MCF 10A (cell line): ENCODE results near the gene BARX1. TPM values are rescaled to one million over a fixed set of nuclear protein-coding genes. Genes with fewer than 3 reads are reported as not detected.

Source experiments
- BruUV-seq: library from RNA; stranded (reverse); fragments of 400-500 nt; replicated peaks from 2 replicates; lab custom pipeline; 2021; lab: Mats Ljungman, UMichigan
- CTCF ChIA-PET: fragments of 300-600 bp; sonication (Branson Sonifier 250); formaldehyde crosslinking; extraction: SDS; loops from one replicate; lab custom pipeline; 2021; ENCODE audit warnings: antibody characterized with exemption, inconsistent platforms; lab: Yijun Ruan, JAX
- POLR2A ChIA-PET: fragments of 300-600, 350-650 bp; sonication (Branson Sonifier 250); formaldehyde crosslinking; extraction: SDS; loops from one replicate; lab custom pipeline; 2020; ENCODE audit warnings: antibody characterized with exemption, inconsistent platforms; lab: Yijun Ruan, JAX
- DNase-seq: peaks from one replicate; pipeline ENCODE4 v3.0.0-alpha.2; 2018; ENCODE audit not compliant: unreplicated experiment
- H3K27ac Mint-ChIP-seq: one replicate; pipeline ENCODE4 v1.8.0; 2022; ENCODE audit warnings: mild to moderate bottlenecking, low read depth, mixed read lengths; ENCODE audit not compliant: unreplicated experiment
- H3K27me3 Mint-ChIP-seq: one replicate; pipeline ENCODE4 v1.8.0; 2022; ENCODE audit warnings: mixed read lengths; ENCODE audit not compliant: insufficient read depth, unreplicated experiment
- H3K36me3 Mint-ChIP-seq: one replicate; pipeline ENCODE4 v1.8.0; 2022; ENCODE audit warnings: mild to moderate bottlenecking, moderate library complexity, mixed read lengths; ENCODE audit not compliant: insufficient read depth, unreplicated experiment
- H3K4me1 Mint-ChIP-seq: one replicate; pipeline ENCODE4 v1.8.0; 2022; ENCODE audit warnings: mixed read lengths; ENCODE audit not compliant: insufficient read depth, unreplicated experiment
- H3K4me3 Mint-ChIP-seq: one replicate; pipeline ENCODE4 v1.8.0; 2022; ENCODE audit warnings: mild to moderate bottlenecking, moderate library complexity, mixed read lengths; ENCODE audit not compliant: unreplicated experiment
- H3K9me3 Mint-ChIP-seq: one replicate; pipeline ENCODE4 v1.8.0; 2022; ENCODE audit warnings: mixed read lengths; ENCODE audit not compliant: unreplicated experiment
- CTCF ChIP-seq: fragments of 200-600 bp; IDR thresholded peaks from one replicate; pipeline ENCODE4 v1.8.0; 2022; ENCODE audit warnings: antibody characterized with exemption, mild to moderate bottlenecking; ENCODE audit not compliant: unreplicated experiment
- intact Hi-C: fragments of 100-400 bp; cut with micrococcal nuclease; formaldehyde crosslinking; loops from 2 replicates; pipeline ENCODE4 v1.14.1; 2022
- total RNA-seq: library from RNA; stranded (reverse); gene quantifications from 2 replicates; pipeline ENCODE4 v1.2.3, GENCODE V29; 2022

The BARX1 gene
- total RNA-seq, 1 experiment from 2014 or later: 0.23 TPM

GRCh38 chr9:93916358-93916757, 38.8 kb downstream of the BARX1 start:
- H3K27me3 Mint-ChIP-seq: peaks cover 12% of the 10 kb centered on the region
- H3K36me3 Mint-ChIP-seq: no peaks in the 10 kb centered on the region
- no peak overlapping the region for H3K4me3 Mint-ChIP-seq
- CTCF ChIA-PET: interaction anchor here (0.6 to 0.8 kb wide), 2 partner anchors 97 to 678 kb away, joined by 3 to 4 read pairs; no protein-coding TSS in a partner anchor
- POLR2A ChIA-PET: interaction anchor here (0.6 kb wide), 1 partner anchor 557 kb away, joined by 3 read pairs; no protein-coding TSS in a partner anchor
- no peak for TF ChIP-seq CTCF
- BruUV-seq: no TSS peak
- H3K4me1 Mint-ChIP-seq: no peaks in the 10 kb centered on the region
- intact Hi-C loops: no loop called here
- H3K27ac Mint-ChIP-seq: no peak overlapping the region
- no peak for DNase-seq
- no peaks in the 10 kb centered on the region for H3K9me3 Mint-ChIP-seq

- ChIA-PET CTCF (interaction anchor here (0.6 to 1.0 kb wide), 2 partner anchors 100 to 230 kb away, joined by 3 read pairs; no protein-coding TSS in a partner anchor), POLR2A (interaction anchor here (0.6 kb wide), 2 partner anchors 332 to 657 kb away, joined by 3 read pairs; no protein-coding TSS in a partner anchor)
- H3K36me3 Mint-ChIP-seq: no peaks in the 10 kb centered on the region
- BruUV-seq: no TSS peak
- H3K4me3 Mint-ChIP-seq: no peak overlapping the region
- H3K27ac Mint-ChIP-seq: no peak overlapping the region
- H3K4me1 Mint-ChIP-seq: no peaks in the 10 kb centered on the region
- intact Hi-C loops: no loop called here
- H3K9me3 Mint-ChIP-seq: no peaks in the 10 kb centered on the region
- no peak for DNase-seq
- no peak for TF ChIP-seq CTCF
- no peaks in the 10 kb centered on the region for H3K27me3 Mint-ChIP-seq
These were observed 43.2 kb downstream of the BARX1 start for GRCh38 chr9:93911801-93912554.

GRCh38 chr9:93911136-93911745, 43.9 kb downstream of the BARX1 start:
- Mint-ChIP-seq H3K27ac (no peak overlapping the region), H3K4me1 (no peaks in the 10 kb centered on the region), H3K4me3 (no peak overlapping the region), H3K9me3 (no peaks in the 10 kb centered on the region), H3K27me3 (peaks cover 7% of the 10 kb centered on the region), H3K36me3 (no peaks in the 10 kb centered on the region)
- no peak for DNase-seq
- intact Hi-C loops: no loop called here
- ChIA-PET POLR2A (no interaction called here), CTCF (interaction anchor here (0.6 to 1.0 kb wide), 2 partner anchors 100 to 229 kb away, joined by 3 read pairs; no protein-coding TSS in a partner anchor)
- no peak for TF ChIP-seq CTCF
- BruUV-seq: no TSS peak

- ChIA-PET CTCF (no interaction called here), POLR2A (no interaction called here)
- BruUV-seq: no TSS peak
- Mint-ChIP-seq H3K27me3 (peaks cover 13% of the 10 kb centered on the region), H3K4me3 (no peak overlapping the region), H3K4me1 (no peaks in the 10 kb centered on the region), H3K9me3 (no peaks in the 10 kb centered on the region), H3K27ac (no peak overlapping the region), H3K36me3 (no peaks in the 10 kb centered on the region)
- no peak for DNase-seq
- no peak for TF ChIP-seq CTCF
- intact Hi-C loops: no loop called here
These were observed 44.6 kb downstream of the BARX1 start for GRCh38 chr9:93910598-93910997.
